Mesothelial cell of epicardium (in vitro differentiated cells): ENCODE results near the gene HASPIN. TPM values are rescaled to one million over a fixed set of nuclear protein-coding genes. Genes with fewer than 3 reads are reported as not detected.

Experiments used
- DNase-seq, 2 experiments: peaks; one replicate each; pipeline ENCODE4 v3.0.0; 2021; ENCODE audit warnings: low spot score in 2 of 2; ENCODE audit not compliant: unreplicated experiment in 2 of 2
- H3K27ac Mint-ChIP-seq: 2 replicates; pipeline ENCODE4 v1.8.0; 2021; ENCODE audit warnings: mixed read lengths
- H3K27me3 Mint-ChIP-seq: 2 replicates; pipeline ENCODE4 v1.8.0; 2021; ENCODE audit warnings: low read depth, mixed read lengths
- H3K36me3 Mint-ChIP-seq: 2 replicates; pipeline ENCODE4 v1.8.0; 2021; ENCODE audit warnings: mixed read lengths
- H3K4me1 Mint-ChIP-seq: 2 replicates; pipeline ENCODE4 v1.8.0; 2021; ENCODE audit warnings: mixed read lengths
- H3K4me3 Mint-ChIP-seq: 2 replicates; pipeline ENCODE4 v1.8.0; 2021; ENCODE audit warnings: mild to moderate bottlenecking, moderate library complexity, mixed read lengths
- H3K9me3 Mint-ChIP-seq: 2 replicates; pipeline ENCODE4 v1.8.0; 2021; ENCODE audit warnings: mixed read lengths
- CTCF ChIP-seq: fragments of 200-600 bp; sonication (generic); IDR thresholded peaks from one replicate; pipeline ENCODE4 v1.5.0; 2021; ENCODE audit warnings: antibody characterized with exemption; ENCODE audit not compliant: unreplicated experiment
- total RNA-seq: library from RNA; stranded (reverse); gene quantifications from 3 replicates; pipeline ENCODE4 v1.2.1, GENCODE V29; 2021

HASPIN gene
- total RNA-seq, 1 donor from 2014 or later, result 4.4 TPM

- no peak overlapping the region for H3K4me3 Mint-ChIP-seq
- H3K36me3 Mint-ChIP-seq, result no peaks in the 10 kb centered on the region
- H3K27me3 Mint-ChIP-seq, result no peaks in the 10 kb centered on the region
- H3K9me3 Mint-ChIP-seq, result peaks cover 15% of the 10 kb centered on the region
- TF ChIP-seq CTCF, result no peak
- no peak overlapping the region for H3K27ac Mint-ChIP-seq
- H3K4me1 Mint-ChIP-seq, result no peaks in the 10 kb centered on the region
- no peak for DNase-seq
Measured at GRCh38 chr17:3763777-3764170, 40.1 kb downstream of the HASPIN start.

GRCh38 chr17:3765981-3766380, 42.3 kb downstream of the HASPIN start:
- H3K36me3 Mint-ChIP-seq, result no peaks in the 10 kb centered on the region
- H3K4me1 Mint-ChIP-seq, result no peaks in the 10 kb centered on the region
- no peak for DNase-seq
- no peaks in the 10 kb centered on the region for H3K27me3 Mint-ChIP-seq
- no peak for TF ChIP-seq CTCF
- peaks cover 7% of the 10 kb centered on the region for H3K9me3 Mint-ChIP-seq
- no peak overlapping the region for H3K27ac Mint-ChIP-seq
- H3K4me3 Mint-ChIP-seq, result no peak overlapping the region

GRCh38 chr17:3766779-3767178, 43.1 kb downstream of the HASPIN start:
- H3K9me3 Mint-ChIP-seq, result peaks cover 7% of the 10 kb centered on the region
- no peaks in the 10 kb centered on the region for H3K36me3 Mint-ChIP-seq
- H3K27ac Mint-ChIP-seq, result no peak overlapping the region
- no peaks in the 10 kb centered on the region for H3K4me1 Mint-ChIP-seq
- no peak overlapping the region for H3K4me3 Mint-ChIP-seq
- no peak for DNase-seq
- no peaks in the 10 kb centered on the region for H3K27me3 Mint-ChIP-seq
- TF ChIP-seq CTCF, result no peak

- H3K4me1 Mint-ChIP-seq, result no peaks in the 10 kb centered on the region
- no peak overlapping the region for H3K27ac Mint-ChIP-seq
- no peak overlapping the region for H3K4me3 Mint-ChIP-seq
- no peaks in the 10 kb centered on the region for H3K27me3 Mint-ChIP-seq
- no peak for TF ChIP-seq CTCF
- H3K36me3 Mint-ChIP-seq, result no peaks in the 10 kb centered on the region
- H3K9me3 Mint-ChIP-seq, result peaks cover 7% of the 10 kb centered on the region
- no peak for DNase-seq
Measured at GRCh38 chr17:3768341-3768740, 44.6 kb downstream of the HASPIN start.

- DNase-seq, result no peak
- H3K36me3 Mint-ChIP-seq, result no peaks in the 10 kb centered on the region
- no peak for TF ChIP-seq CTCF
- H3K4me3 Mint-ChIP-seq, result no peak overlapping the region
- H3K9me3 Mint-ChIP-seq, result peaks cover 7% of the 10 kb centered on the region
- no peaks in the 10 kb centered on the region for H3K4me1 Mint-ChIP-seq
- H3K27ac Mint-ChIP-seq, result no peak overlapping the region
- no peaks in the 10 kb centered on the region for H3K27me3 Mint-ChIP-seq
Measured at GRCh38 chr17:3768769-3769168, 45.1 kb downstream of the HASPIN start.

GRCh38 chr17:3770466-3770865, 46.8 kb downstream of the HASPIN start:
- H3K27ac Mint-ChIP-seq, result no peak overlapping the region
- no peaks in the 10 kb centered on the region for H3K36me3 Mint-ChIP-seq
- H3K27me3 Mint-ChIP-seq, result no peaks in the 10 kb centered on the region
- H3K9me3 Mint-ChIP-seq, result peaks cover 7% of the 10 kb centered on the region
- no peak overlapping the region for H3K4me3 Mint-ChIP-seq
- H3K4me1 Mint-ChIP-seq, result no peaks in the 10 kb centered on the region
- TF ChIP-seq CTCF, result no peak
- DNase-seq, result no peak
